Naive thymus-derived CD4-positive, alpha-beta T cell (primary cell): ENCODE results near the gene KRT31. TPM values are rescaled to one million over a fixed set of nuclear protein-coding genes. Genes with fewer than 3 reads are reported as not detected.
"Not testable (repeated sequence)": the region's sequence is repeated elsewhere in the genome, so short reads cannot be mapped to it uniquely, and the experiment has no call there.

Source experiments
- ATAC-seq: fragments of 150-1000 bp; cut with Tn5 transposase; 2 replicates; pipeline ENCODE4 v1.10.0; 2021; ENCODE audit warnings: mild to moderate bottlenecking, moderate library complexity
- CTCF ChIA-PET: fragments of 350-600 bp; sonication (Branson Sonifier 250); formaldehyde crosslinking; loops from one replicate; lab custom pipeline; 2021; ENCODE audit warnings: antibody characterized with exemption; lab: Charles Lee
- POLR2A ChIA-PET: fragments of 350-600 bp; sonication (Branson Sonifier 250); formaldehyde crosslinking; loops from one replicate; lab custom pipeline; 2021; ENCODE audit warnings: antibody characterized with exemption, inconsistent platforms; lab: Charles Lee
- DNase-seq, 9 donors: peaks; one replicate each; pipeline versions ENCODE4 v3.0.0 to v3.0.0-alpha.2; 2020 to 2022; ENCODE audit warnings: mixed read lengths in 1 of 9
- H3K27ac ChIP-seq: one replicate; pipeline ENCODE4 v1.7.0; 2013; ENCODE audit warnings: mild to moderate bottlenecking, low read depth, low read length, moderate library complexity
- H3K27me3 ChIP-seq, 2 donors: one replicate each; pipeline ENCODE4 v1.7.0; 2013; ENCODE audit warnings: low read length in 2 of 2, mild to moderate bottlenecking in 2 of 2, moderate library complexity in 2 of 2; ENCODE audit not compliant: control insufficient read depth in 2 of 2, insufficient read depth in 2 of 2
- H3K36me3 ChIP-seq, 3 experiments: 1 replicate in 2 of 3; 2 replicates in 1 of 3; pipeline ENCODE4 v1.7.0; 2013; ENCODE audit warnings: low read length in 3 of 3, mild to moderate bottlenecking in 3 of 3, moderate library complexity in 1 of 3; ENCODE audit not compliant: insufficient read depth in 3 of 3, control insufficient read depth in 2 of 3
- H3K4me1 ChIP-seq, 2 donors: one replicate each; pipeline ENCODE4 v1.7.0; 2013; ENCODE audit warnings: low read length in 2 of 2, mild to moderate bottlenecking in 2 of 2, moderate library complexity in 1 of 2; ENCODE audit not compliant: control insufficient read depth in 2 of 2, insufficient read depth in 2 of 2
- H3K4me3 ChIP-seq: 2 replicates; pipeline ENCODE4 v1.7.0; 2013; ENCODE audit warnings: mild to moderate bottlenecking, low read length
- H3K9me3 ChIP-seq, 3 experiments: 1 replicate in 2 of 3; 2 replicates in 1 of 3; pipeline ENCODE4 v1.7.0; 2013; ENCODE audit warnings: low read length in 3 of 3; ENCODE audit not compliant: control insufficient read depth in 2 of 3
- H3K27ac Mint-ChIP-seq, 9 donors: one replicate each; pipeline ENCODE4 v1.8.0; 2020 to 2022; ENCODE audit warnings: mixed read lengths in 9 of 9, mild to moderate bottlenecking in 8 of 9, moderate library complexity in 5 of 9, inconsistent platforms in 2 of 9
- H3K27me3 Mint-ChIP-seq, 5 donors: one replicate each; pipeline ENCODE4 v1.8.0; 2021 to 2022; ENCODE audit warnings: mixed read lengths in 5 of 5, mild to moderate bottlenecking in 1 of 5
- H3K36me3 Mint-ChIP-seq, 5 donors: one replicate each; pipeline ENCODE4 v1.8.0; 2020 to 2022; ENCODE audit warnings: mixed read lengths in 5 of 5, mild to moderate bottlenecking in 3 of 5, inconsistent platforms in 1 of 5
- H3K4me1 Mint-ChIP-seq, 7 donors: one replicate each; pipeline ENCODE4 v1.8.0; 2020 to 2022; ENCODE audit warnings: mixed read lengths in 7 of 7, mild to moderate bottlenecking in 3 of 7, inconsistent platforms in 1 of 7
- H3K4me3 Mint-ChIP-seq, 10 donors: one replicate each; pipeline ENCODE4 v1.8.0; 2020 to 2022; ENCODE audit warnings: mild to moderate bottlenecking in 10 of 10, mixed read lengths in 10 of 10, moderate library complexity in 6 of 10, inconsistent platforms in 2 of 10
- H3K9me3 Mint-ChIP-seq, 11 donors: one replicate each; pipeline ENCODE4 v1.8.0; 2020 to 2022; ENCODE audit warnings: mixed read lengths in 11 of 11, mild to moderate bottlenecking in 4 of 11, inconsistent platforms in 1 of 11, moderate library complexity in 1 of 11
- intact Hi-C, 2 donors: fragments of 100-400 bp; cut with micrococcal nuclease; formaldehyde crosslinking; loops; one replicate each; pipeline ENCODE4 v1.15.1; 2023
- polyA plus RNA-seq, 2 donors: library from polyadenylated mRNA; unstranded; fragments of 300-500 nt; fragmentation: Illumina TruSeq; gene quantifications; one replicate each; pipeline ENCODE4 v1.2.3, GENCODE V29; 2021
- total RNA-seq, 6 experiments: library from RNA in 5 of 6; stranded (reverse) in 5 of 6; gene quantifications; 1 replicate in 5 of 6; 2 replicates in 1 of 6; pipeline ENCODE4 v1.2.3 and lab custom pipeline; 2021 to 2026

Gene KRT31
- total and polyA plus RNA-seq, 7 experiments from 2014 or later, result not detected

DNA sequence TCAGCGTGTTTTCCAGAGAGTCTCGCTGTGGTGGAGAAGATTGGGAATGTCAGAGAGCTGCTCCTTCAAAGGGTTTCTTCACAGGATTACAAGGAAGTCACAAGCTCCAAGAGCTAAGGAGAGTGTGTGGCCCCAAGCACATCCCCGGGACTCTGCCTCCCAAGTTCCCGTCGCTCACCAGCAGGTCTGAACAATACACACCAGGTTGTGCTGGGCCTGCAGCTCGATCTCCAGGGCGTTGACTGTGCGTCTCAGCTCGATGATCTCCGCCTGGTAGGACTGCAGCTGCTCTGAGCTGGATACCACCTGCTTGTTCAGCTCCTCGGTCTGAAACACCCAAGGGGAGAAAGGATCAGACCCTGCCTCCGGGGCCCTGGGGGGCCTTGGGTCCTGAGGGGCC lies 2.4 kb downstream of the KRT31 start:
- H3K4me1 ChIP-seq, H3K9me3 ChIP-seq, H3K9me3 Mint-ChIP-seq: not testable (repeated sequence)

DNA sequence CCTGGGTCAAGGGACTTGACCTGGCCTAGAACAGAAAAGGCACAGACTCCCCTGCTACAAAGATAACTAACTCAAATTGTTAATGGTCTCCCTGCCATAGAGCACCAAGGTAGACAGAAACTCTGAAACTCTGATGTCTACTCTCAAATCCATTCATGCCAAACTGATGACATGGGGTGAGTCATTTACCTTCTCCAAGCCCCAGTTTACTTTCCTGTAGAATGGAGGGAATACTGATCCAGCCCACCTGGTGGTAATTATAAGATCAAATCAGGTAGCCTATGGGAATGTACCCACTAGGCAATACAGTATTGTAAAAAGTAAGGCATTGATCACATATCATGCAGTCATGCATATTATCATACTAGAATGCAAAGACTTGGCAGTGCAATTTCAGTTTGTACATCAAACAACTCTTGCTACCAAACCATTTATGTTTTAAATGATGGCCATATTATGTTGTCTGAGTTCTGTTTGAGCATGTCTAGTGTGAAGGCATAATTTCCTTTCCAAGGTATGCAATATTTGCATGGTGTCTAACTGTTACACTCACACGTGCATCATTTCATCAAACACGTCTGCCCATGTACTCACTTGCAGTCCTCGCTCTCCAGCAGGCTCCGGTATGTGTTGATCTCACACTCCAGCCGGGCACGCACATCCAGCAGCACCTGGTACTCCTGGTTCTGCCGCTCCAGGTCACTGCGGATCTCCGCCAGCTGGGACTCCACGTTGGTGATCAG lies 3.0 kb downstream of the KRT31 start:
- Mint-ChIP-seq H3K36me3 (peaks cover 0 to 3% (median 0%) of the 10 kb centered on the region in 5 donors), H3K4me3 (no peak overlapping the region), H3K9me3 (peaks cover 0 to 1% (median 0%) of the 10 kb centered on the region in 11 donors), H3K27ac (no peak overlapping the region), H3K4me1 (peaks cover 0 to 13% (median 5%) of the 10 kb centered on the region in 7 donors), H3K27me3 (peaks cover 0 to 12% (median 4%) of the 10 kb centered on the region in 5 donors)
- H3K36me3 ChIP-seq, result no peaks in the 10 kb centered on the region
- CTCF ChIA-PET, result no interaction called here
- DNase-seq, result no peak
- POLR2A ChIA-PET, result no interaction called here
- ATAC-seq, result no peak
- H3K27me3 ChIP-seq, result no peaks in the 10 kb centered on the region
- no peak overlapping the region for H3K4me3 ChIP-seq
- intact Hi-C loops, result no loop called here
- no peaks in the 10 kb centered on the region for H3K9me3 ChIP-seq
- no peak overlapping the region for H3K27ac ChIP-seq
- H3K4me1 ChIP-seq, result no peaks in the 10 kb centered on the region

More for the DNA sequence above, 2.4 kb downstream of the KRT31 start:
- H3K27ac Mint-ChIP-seq, DNase-seq, H3K27ac ChIP-seq, H3K4me3 Mint-ChIP-seq, H3K36me3 Mint-ChIP-seq, CTCF ChIA-PET, ATAC-seq, POLR2A ChIA-PET, H3K36me3 ChIP-seq, H3K4me3 ChIP-seq, H3K27me3 ChIP-seq, intact Hi-C loops: not testable (repeated sequence)
- Mint-ChIP-seq H3K27me3 (peaks cover 0 to 12% (median 4%) of the 10 kb centered on the region in 5 donors), H3K4me1 (peaks cover 0 to 16% (median 5%) of the 10 kb centered on the region in 7 donors)

DNA sequence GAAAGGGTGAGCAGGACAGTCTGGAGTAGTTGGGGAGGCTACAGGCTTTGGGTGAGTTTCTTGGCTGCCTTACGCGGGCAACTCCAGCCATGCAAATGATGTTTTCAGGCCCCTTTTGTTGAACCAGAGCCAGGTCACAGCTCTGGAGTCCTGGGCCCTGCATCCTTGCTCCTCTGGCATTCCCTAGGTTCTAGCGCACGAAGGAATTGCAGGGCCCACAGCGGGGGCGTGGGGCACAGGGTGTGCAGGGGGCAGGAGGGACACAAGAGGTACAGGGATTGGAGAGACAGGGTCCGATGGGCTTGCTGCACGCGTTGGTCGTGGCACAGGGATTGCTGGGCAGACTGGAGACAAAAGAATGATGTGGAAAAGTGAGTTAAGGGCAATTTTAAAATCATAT lies 3.6 kb downstream of the KRT31 start:
- CTCF ChIA-PET, result no interaction called here
- POLR2A ChIA-PET, result no interaction called here
- H3K27ac Mint-ChIP-seq, result no peak overlapping the region
- H3K27ac ChIP-seq, result no peak overlapping the region
- intact Hi-C loops, result no loop called here
- no peak for DNase-seq
- H3K27me3 ChIP-seq, result no peaks in the 10 kb centered on the region
- H3K36me3 Mint-ChIP-seq, result peaks cover 0 to 3% (median 0%) of the 10 kb centered on the region in 5 donors
- peaks cover 0 to 10% (median 5%) of the 10 kb centered on the region in 7 donors for H3K4me1 Mint-ChIP-seq
- ATAC-seq, result no peak
- H3K36me3 ChIP-seq, result no peaks in the 10 kb centered on the region
- H3K4me3 Mint-ChIP-seq, result no peak overlapping the region
- H3K4me1 ChIP-seq, result no peaks in the 10 kb centered on the region
- peaks cover 0 to 13% (median 5%) of the 10 kb centered on the region in 5 donors for H3K27me3 Mint-ChIP-seq
- no peak overlapping the region for H3K4me3 ChIP-seq
- peaks cover 0 to 5% (median 0%) of the 10 kb centered on the region in 11 donors for H3K9me3 Mint-ChIP-seq
- no peaks in the 10 kb centered on the region for H3K9me3 ChIP-seq

DNA sequence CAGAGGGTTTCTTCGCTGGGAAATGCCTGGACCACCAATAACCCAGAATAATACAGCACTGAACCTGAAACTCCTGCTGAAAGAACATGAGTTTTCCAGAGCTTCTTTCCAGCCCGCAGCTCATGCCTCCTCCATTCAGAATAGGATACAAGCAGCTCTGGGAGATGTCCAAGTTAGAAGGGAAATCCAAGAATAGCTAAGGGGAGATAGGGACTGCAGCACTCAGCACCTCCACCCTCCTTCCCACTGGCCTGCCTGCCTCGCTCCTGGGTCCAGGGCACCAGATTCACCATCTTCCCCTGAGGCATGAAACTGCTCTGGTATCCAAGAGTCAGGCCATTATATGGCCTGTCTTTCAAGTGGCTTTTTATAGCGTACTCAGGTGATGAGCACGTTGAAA lies 4.1 kb downstream of the KRT31 start:
- H3K4me1 ChIP-seq, result no peaks in the 10 kb centered on the region
- H3K27me3 ChIP-seq, result no peaks in the 10 kb centered on the region
- H3K4me3 ChIP-seq, result no peak overlapping the region
- Mint-ChIP-seq H3K4me3 (no peak overlapping the region), H3K27me3 (peaks cover 0 to 13% (median 5%) of the 10 kb centered on the region in 5 donors), H3K9me3 (peaks cover 0 to 5% (median 0%) of the 10 kb centered on the region in 11 donors), H3K4me1 (peaks cover 0 to 10% (median 5%) of the 10 kb centered on the region in 7 donors), H3K36me3 (peaks cover 0 to 3% (median 0%) of the 10 kb centered on the region in 5 donors), H3K27ac (no peak overlapping the region)
- ChIA-PET CTCF (no interaction called here), POLR2A (no interaction called here)
- no peak for ATAC-seq
- H3K9me3 ChIP-seq, result no peaks in the 10 kb centered on the region
- H3K36me3 ChIP-seq, result no peaks in the 10 kb centered on the region
- DNase-seq, result no peak
- H3K27ac ChIP-seq, result no peak overlapping the region
- intact Hi-C loops, result no loop called here

DNA sequence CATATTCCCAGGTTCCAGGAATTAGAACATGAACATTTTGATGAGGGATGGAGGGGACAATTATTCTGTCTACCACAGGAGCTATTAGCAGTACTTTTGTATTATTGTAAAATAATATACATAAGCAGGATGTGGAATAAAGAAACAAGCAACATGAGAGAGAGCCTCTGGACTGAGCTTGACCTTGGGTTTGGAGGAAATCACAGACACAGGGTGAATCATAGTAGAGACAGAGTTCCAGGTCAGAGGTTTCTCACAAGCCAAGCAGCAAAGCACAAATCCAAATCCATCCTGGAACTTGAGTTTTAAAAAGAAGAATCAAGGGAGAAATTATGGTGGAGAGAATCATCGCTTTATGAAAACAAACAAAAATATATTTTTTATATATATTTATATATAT lies 5.1 kb downstream of the KRT31 start:
- Mint-ChIP-seq H3K9me3 (peaks cover 0 to 12% (median 3%) of the 10 kb centered on the region in 11 donors), H3K4me1 (peaks cover 0 to 10% (median 5%) of the 10 kb centered on the region in 7 donors), H3K36me3 (peaks cover 0 to 6% (median under 1%) of the 10 kb centered on the region in 5 donors), H3K27me3 (peaks cover 0 to 13% (median 9%) of the 10 kb centered on the region in 5 donors), H3K4me3 (no peak overlapping the region), H3K27ac (no peak overlapping the region)
- intact Hi-C loops, result no loop called here
- no peaks in the 10 kb centered on the region for H3K36me3 ChIP-seq
- H3K4me1 ChIP-seq, result no peaks in the 10 kb centered on the region
- POLR2A ChIA-PET, result no interaction called here
- no peaks in the 10 kb centered on the region for H3K27me3 ChIP-seq
- CTCF ChIA-PET, result interaction anchor here (0.7 kb wide), 1 partner anchor 53 kb away, joined by 3 read pairs; no protein-coding TSS in a partner anchor
- no peak for ATAC-seq
- H3K27ac ChIP-seq, result no peak overlapping the region
- H3K4me3 ChIP-seq, result no peak overlapping the region
- H3K9me3 ChIP-seq, result no peaks in the 10 kb centered on the region
- DNase-seq, result no peak

DNA sequence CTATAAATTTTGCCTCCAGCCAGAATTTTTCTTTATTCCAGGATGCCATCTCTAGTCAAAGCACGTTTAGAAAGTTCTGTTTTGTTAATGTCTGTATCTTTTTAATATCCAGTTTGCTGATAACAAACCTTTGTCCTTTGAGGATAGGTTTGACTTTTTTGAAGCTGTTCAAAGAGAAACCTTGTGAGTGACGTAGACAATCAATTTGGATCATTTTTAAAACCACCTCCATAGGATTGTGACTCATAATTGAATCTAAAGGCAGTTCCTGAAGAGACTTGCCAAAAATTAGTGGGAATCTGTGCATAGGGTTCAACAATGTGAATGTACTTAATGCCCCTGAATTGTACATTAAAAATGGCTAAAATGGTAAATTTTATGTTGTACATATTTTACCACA lies 5.9 kb downstream of the KRT31 start:
- no peak overlapping the region for H3K4me3 ChIP-seq
- ATAC-seq (no peak), DNase-seq (no peak)
- H3K9me3 Mint-ChIP-seq, result peaks cover 0 to 18% (median 8%) of the 10 kb centered on the region in 11 donors
- H3K4me1 ChIP-seq, result no peaks in the 10 kb centered on the region
- no peaks in the 10 kb centered on the region for H3K36me3 ChIP-seq
- no peak overlapping the region for H3K27ac Mint-ChIP-seq
- CTCF ChIA-PET, result no interaction called here
- H3K4me1 Mint-ChIP-seq, result peaks cover 0 to 10% (median 5%) of the 10 kb centered on the region in 7 donors
- POLR2A ChIA-PET, result no interaction called here
- no peak overlapping the region for H3K27ac ChIP-seq
- no peaks in the 10 kb centered on the region for H3K27me3 ChIP-seq
- H3K36me3 Mint-ChIP-seq, result peaks cover 0 to 9% (median 1%) of the 10 kb centered on the region in 5 donors
- peaks cover 0 to 15% (median 12%) of the 10 kb centered on the region in 5 donors for H3K27me3 Mint-ChIP-seq
- H3K9me3 ChIP-seq, result peaks cover 0 to 4% (median 0%) of the 10 kb centered on the region in 3 experiments
- no peak overlapping the region for H3K4me3 Mint-ChIP-seq
- intact Hi-C loops, result no loop called here
